Dermis blood vessel endothelial cell (primary cell): ENCODE results near the gene RBM34. TPM values are rescaled to one million over a fixed set of nuclear protein-coding genes. Genes with fewer than 3 reads are reported as not detected.
"Not testable (repeated sequence)": the region's sequence is repeated elsewhere in the genome, so short reads cannot be mapped to it uniquely, and the experiment has no call there.

Source experiments
- DNase-seq: peaks from one replicate; pipeline ENCODE4 v3.0.0; 2010
- total RNA-seq: library from RNA; depleted of rRNA; stranded (reverse); fragments of >200 nt; gene quantifications from 2 replicates; pipeline ENCODE4 v1.2.3, GENCODE V29; 2014

Gene RBM34
- total RNA-seq, 1 donor from 2014 or later, result 55.8 TPM

DNA sequence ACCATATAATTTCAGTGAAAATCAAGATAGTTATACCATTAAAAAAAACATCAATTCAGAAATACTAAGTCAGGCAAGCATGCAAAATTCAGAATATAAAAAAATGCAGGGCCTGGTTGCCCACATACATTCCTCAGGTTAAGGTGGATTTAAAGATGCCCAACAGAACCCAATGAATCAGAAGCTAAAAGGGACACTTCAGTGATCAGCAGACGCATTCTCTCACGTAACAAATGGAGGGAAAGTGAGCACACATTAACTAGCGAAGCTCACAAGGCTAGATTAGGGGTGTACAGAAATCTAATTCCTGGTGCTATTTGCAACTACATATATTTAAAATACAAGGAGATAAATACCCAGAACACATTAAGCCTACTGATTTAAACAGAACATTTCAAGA is 49.9 kb downstream of the RBM34 start:
- no peak for DNase-seq

DNA sequence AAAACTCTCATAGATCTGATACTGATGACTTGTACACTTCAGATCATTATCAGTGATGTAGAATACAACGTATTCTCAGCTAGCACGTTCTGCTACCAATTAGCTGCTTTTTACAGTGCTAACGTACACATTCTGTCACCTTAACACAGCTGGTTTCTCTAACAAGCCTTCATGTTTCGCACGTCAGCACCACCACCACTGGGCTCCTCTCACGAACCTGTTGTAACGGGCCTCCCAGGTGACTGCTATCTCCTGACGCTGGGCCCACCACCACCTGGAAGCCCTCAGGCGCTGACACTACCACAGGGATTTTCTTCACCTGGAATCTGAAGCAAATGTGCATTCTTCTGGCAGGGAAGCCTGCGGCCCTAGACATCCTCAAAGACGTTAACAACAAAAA is 52.2 kb downstream of the RBM34 start:
- no peak for DNase-seq

DNA sequence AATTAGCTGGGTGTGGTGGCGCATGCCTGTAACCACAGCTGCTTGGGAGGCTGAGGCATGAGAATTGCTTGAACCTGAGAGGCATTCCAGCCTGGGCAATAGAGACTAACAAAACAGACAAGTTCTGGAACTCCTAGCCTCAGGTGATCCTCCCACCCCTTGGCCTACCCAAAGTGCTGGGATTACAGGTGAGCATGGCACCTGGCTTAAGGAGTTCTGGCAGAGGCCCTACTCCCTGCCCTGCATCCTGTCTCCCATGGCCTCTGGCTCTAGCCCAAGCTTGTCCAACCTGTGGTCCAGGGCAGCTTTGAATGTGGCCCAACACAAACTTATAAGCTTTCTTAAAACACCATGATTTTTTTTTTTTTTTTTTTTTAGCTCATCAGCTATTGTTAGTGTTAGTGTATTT is 52.9 kb downstream of the RBM34 start:
- no peak for DNase-seq

DNA sequence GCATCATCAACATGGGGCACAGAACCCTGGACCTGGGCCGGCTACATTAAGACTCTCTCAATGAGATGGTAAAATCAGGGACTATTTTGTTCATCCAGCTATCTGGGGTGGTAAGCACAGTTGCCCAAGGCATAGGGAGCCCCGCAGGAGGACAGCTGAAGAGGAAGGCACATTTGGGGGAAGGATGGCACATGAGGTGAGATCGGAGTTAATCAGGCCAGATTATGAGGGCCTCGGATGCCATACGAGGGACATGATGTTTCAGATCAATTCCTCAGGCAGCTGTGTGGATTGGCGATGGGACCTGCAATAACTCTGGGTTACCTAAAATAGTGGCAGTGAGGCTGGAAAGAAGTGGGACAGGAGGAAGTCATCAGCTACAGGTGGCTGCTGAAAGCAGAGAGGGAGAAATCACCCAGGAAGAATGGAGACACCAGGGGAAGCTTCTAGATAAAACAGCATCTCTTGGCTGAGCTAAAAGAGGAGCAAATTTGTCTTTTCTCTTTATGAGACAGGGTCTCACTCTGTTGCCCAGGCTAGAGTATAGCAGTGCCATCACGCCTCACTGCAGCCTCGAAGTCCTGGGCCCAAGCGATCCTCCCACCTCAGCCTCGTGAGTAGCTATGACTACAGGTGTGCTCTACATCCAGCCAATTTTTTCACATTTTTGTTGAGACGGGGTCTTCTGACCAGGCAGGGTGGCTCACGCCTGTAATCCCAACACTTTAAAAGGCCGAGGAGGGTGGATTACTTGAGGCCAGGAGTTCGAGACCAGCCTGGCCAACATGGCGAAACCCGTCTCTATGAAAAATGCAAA is 53.5 kb downstream of the RBM34 start:
- no peak for DNase-seq

DNA sequence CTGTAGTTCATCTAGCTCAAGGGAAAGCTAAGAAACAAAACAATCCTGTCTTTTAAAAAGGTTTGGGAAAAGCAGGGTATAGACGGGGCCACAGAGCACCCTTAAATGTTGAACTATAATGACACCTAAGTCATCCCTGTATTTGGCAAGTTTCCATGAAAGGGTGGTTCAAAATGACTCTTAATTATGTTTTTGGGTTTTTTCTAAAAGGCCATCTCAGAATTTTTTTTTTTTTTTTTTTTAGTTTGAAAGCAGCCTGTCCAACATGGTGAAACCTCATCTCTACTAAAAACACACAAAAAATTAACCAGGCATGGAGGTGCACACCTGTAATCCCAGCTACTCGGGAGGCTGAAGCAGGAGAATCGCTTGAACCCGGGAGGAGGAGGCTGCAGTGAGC is 54.6 kb downstream of the RBM34 start:
- no peak for DNase-seq

DNA sequence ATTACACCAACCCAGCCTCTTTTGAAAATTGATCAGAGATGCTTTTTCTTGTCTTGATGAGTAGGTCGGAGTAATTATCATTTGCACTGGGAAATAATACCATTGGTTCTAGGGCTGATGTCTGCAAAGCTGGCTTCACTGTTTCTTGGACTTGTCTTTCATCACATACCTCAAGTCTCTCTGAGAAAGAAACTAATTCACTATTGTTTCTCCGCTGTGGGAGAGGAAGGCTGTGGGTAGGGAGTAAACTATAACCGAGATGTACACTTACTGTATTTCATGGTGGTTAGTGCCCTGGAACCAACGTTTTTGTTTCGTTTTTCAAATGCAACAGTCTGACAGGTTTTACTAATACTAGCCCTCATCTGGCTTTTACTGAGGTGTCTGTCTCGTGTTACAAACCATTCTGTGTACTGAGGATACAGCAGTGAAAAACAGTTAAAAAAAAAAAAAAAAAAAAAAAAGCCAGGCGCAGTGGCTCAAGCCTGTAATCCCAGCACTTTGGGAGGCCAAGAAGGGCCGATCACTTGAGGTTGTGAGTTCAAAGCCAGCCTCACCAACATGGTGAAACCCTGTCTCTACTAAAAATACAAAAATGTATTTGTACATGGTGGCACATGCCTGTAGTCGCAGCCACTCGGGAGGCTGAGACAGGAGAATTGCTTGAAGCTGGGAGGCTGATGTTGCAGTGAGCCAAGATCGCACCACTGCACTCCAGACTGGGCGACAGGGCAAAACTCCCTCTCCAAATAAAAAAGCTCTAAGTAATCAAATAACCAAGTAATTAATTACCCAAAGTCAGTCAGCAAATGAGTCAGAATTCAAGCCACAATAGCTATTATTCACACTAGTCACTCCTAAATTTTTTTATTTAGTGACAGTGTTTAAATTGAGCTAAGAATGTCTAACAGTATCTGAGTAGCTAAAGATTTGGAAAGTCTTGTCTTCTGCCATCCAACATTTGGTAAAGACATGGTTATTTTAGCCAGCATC is 55.7 kb downstream of the RBM34 start:
- no peak for DNase-seq

DNA sequence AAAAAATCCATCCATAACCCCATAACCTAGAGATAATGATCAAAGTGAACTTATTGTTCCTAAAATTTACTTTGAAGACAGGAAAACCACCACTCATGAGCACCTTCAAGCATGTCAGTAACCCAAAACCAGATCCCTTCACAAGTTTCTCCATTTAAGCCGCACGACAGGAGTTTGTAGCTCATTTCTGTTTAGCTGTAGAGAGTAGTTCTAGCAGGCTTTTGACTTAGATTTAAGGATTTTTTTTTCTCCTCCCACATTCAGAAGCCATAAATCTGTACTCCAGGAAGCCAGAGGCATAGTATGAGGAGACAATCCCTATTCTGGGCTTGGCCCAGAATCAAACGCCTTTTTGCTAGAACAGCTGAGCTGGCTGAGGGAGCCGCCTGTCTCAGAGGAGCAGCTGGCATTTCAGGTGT is 58.0 kb downstream of the RBM34 start:
- DNase-seq, result no peak

DNA sequence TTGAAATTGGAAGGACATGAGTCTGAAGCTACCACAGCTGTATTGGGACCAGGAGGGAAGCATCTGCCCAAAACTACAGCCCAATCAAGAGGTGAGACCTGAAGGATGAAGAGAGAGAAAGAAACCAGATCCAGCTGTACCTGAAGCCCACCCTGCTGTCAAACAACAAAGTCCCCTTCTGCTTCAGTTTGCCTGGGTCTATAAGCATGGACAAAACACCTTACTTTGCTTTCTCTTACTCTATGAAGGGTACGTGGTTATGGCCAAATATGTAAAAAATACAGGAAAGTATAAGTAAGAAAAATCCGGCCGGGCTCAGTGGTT is 58.8 kb downstream of the RBM34 start:
- DNase-seq, result no peak

DNA sequence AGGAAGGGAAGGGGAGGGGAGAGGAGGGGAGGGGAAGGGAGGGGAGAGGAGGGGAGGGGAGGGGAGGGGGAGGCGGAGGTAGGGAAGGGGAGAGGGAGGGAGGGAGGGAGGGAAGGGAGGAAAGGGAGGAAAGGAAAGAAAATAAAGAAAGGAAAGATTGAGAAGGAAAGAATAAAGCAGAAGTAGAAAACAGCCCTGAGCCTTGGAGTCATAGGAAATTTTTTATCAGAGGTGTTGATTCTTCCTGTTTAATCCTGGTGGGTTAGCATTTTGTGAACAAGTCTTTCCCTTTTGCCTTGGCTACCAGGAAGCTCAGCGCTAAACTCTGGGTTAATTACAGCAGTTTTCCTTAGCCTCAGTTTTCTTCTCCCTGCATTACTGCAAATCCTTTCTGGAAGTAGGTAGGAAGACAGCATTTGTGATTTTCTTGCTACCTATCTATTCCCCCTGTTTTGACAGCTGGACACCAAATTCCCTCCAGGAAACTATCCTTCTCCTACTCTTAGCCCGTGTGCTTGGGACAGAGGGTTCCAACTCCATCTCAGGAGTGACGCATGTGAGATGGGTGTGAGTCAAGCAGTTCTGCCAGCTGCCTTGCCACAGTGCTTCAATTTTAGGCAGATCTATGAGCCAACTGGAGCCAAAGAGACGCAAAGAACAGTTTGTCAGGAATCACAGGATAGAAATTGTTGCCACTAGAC is 59.3 kb downstream of the RBM34 start:
- no peak for DNase-seq

DNA sequence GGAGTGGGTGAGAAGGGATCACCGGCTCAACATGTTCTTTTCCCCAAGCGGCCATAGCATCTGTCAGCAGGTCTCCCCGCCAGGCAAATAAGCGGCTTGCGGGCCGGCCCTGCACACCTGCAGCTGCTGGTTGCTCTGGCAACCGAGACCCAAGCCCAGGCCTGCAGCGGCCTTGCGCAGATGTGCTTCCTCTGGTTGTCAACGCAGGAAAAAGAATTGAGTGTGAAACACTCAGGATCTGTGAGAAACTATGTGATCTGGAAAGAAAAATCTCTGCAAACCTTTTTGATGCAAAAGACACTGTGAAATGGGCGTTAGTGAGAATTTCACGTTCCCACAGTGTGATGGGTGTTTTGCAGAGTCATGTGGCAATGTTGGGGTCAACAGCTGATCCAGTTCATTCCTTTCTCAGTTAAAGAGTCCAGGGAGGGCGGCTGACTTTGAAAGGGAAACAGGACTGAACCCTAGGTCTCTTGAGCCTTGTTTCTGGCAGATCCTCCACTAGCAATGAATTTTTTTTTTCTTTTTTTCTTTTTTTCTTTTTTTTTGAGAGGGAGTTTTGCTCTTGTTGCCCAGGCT is 60.8 kb downstream of the RBM34 start:
- no peak for DNase-seq

DNA sequence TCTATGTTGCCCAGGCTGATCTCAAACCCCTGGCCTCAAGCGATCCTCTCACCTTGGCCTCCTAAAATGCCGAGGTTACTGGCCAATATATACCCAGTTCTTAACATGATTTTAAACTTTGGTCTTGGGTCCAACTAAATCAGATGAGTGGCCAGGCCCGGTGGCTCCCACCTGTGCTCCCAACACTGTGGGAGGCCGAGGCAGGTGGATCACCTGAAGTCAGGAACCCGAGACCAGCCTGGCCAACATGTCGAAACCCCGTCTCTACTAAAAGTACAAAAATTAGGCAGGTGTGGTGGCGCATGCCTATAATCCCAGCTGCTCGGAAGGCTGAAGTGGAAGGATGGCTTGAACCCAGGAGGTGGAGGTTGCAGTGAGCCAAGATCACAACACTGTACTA is 62.1 kb downstream of the RBM34 start:
- no peak for DNase-seq

DNA sequence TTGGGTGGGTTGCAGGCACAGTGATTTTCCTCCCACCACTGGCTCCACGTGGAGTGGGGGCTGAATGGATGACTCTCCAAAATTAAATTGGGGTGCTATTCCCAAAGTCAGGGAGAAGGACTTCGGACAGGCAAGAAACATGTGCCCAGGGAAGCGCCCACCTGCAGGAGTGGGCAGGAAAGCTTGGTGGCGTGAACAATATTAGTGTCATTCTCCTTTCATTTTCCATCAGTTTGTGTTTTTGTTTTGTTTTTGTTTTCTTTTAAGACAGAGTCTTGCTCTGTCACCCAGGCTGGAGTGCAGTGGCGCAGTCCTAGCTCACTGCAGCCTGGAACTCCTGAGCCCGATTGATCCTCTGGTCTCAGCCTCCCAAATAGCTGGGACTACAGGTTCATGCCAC is 62.5 kb downstream of the RBM34 start:
- DNase-seq, result no peak

DNA sequence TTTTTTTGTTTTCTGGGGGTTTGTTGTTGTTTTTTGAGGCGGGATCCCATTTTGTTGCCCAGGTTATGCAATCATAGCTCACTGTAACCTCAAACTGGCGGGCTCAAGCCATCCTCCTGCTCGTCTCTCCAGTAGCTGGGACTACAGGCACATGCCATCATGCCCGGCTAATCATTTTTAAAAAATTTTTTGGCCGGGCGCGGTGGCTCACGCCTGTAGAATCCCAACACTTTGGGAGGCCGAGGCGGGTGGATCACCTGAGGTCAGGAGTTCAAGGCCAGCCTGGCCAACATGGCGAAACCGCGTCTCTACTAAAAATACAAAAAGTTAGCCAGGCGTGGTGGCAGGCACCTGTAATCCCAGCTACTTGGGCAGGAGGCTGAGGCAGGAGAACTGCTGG is 63.5 kb downstream of the RBM34 start:
- not testable (repeated sequence) for DNase-seq

DNA sequence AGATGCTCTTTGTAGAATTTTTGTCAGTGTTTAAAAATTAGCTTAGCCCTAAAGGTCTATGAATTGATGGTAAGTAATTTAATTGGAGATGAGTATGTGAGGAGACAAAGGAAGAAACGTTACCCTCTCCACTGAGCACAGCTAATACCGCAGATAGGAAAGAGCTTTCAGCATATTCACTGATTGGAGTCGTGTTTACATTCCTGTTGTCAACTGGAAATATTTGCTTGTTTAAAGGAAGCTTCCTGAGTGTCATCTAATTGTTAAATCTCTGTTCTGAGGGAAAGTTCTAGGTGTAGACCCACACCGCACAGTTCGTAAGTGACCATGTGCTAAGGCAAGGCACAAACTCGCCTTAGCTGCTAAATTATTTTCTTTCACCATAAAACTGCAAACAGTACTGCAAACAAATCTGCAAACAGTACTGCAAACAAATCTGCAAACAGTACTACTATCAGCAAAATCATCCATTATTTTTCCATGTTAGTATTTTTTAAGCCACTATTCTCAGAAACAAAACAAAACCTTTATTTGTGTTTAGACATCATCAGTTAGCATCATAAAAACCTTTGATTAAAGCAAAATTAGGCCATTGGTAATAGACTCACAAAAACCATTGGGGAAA is 65.0 kb downstream of the RBM34 start:
- no peak for DNase-seq

DNA sequence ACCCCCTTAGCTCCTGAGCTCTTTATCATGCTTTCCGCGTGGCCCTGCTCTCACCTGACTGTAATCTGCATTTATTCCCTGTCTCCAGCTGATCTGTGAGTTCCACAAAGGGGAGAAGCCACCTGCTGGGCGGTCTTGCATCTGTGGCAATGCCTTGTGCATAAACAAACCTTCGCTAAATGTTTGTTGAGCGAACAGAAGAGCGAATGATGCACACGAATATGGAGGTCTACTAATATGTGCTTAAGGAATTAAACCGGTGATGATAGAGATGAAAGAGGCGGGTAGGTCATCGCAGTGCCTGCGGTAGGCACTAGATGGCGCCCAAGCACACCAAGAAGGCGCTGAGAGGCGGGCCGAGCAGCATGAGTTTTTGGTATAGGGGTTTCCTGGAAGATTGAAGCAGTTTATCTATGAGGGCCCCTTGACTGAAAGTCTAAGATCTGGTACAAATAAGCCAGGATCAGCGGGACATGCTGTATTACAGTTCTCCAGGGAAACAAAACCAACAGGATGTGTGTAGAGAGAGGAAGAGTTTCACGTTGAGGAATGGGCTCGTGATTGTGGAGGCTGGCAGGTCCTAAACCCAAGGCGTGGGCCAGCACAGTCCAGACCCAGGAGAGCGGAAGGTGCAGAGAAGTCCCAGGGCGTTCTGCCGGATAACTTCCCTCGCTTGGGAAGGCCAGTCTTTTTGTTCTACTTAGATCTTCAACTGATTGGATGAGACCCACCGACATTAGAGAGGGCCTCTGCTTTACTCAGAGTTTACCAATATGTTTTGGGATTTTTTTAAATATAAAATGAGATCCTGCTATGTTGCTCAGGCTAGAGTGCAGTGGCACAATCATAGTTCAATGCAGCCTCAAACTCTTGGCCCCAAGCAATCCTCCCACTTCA is 67.1 kb downstream of the RBM34 start:
- peak; percentile 81 for DNase-seq

DNA sequence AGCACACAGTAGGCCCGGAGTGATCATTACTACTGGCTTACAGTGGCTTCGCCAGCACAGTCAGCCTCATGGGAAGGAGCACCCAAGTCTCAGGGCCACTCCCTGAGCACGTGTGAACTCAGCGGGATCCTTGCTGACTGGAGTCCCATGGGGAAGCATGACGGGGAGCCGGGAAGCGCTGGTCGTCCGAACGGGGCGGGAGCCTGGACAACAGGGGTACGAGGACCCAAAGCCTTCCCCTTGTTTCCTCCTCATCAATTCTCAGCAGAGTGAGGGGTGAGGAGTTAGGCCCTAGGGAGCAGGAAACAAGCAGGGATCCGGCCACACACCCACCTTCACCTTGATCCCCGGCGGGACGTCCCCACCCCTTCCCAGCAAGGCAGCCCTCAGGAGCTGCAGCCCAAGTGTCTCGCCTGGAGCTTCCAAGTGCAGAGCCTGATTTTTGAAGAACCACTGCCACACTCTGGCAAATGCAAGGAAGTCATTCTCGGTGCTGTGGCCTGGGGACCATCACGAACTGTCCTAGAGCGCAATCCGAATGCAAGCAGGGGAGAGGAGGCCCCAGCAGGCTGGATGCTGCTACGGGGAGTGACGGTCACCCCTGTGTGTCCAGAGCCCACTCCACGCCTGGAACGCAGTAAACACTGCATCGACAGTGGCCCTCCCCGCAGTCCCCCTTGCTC is 67.9 kb downstream of the RBM34 start:
- DNase-seq, result peak; percentile 66

DNA sequence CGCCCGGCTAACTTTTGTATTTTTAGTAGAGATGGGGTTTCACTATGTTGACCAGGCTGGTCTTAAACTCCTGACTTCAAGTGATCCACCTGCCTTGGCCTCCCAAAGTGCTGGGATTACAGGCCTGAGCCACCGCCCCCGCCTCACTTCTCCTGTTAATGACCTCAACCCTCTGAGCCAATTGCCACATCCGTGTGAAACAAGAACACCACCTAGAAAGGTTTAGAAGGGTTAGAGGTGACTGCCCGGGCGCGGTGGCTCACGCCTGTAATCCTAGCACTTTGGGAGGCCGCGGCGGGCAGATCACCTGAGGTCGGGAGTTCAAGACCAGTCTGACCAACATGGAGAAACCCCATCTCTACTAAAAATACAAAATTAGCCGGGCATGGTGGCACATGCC is 68.6 kb downstream of the RBM34 start:
- DNase-seq, result not testable (repeated sequence)

DNA sequence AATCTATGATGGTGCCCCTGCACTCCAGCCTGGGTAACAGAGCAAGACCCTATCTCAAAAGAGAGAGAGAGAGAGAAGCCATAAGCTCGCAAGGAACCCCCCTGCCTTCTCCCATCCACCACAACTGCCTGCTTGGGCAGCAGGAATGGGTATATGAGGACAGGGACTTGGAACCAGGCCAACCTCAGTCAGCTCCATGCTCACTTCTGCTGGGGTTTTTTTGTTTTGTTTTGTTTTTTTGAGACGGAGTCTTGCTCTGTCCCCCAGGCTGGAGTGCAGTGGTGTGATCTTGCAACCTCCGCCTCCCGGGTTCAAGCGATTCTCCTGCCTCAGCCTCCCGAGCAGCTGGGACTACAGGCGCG is 69.0 kb downstream of the RBM34 start:
- DNase-seq, result not testable (repeated sequence)

DNA sequence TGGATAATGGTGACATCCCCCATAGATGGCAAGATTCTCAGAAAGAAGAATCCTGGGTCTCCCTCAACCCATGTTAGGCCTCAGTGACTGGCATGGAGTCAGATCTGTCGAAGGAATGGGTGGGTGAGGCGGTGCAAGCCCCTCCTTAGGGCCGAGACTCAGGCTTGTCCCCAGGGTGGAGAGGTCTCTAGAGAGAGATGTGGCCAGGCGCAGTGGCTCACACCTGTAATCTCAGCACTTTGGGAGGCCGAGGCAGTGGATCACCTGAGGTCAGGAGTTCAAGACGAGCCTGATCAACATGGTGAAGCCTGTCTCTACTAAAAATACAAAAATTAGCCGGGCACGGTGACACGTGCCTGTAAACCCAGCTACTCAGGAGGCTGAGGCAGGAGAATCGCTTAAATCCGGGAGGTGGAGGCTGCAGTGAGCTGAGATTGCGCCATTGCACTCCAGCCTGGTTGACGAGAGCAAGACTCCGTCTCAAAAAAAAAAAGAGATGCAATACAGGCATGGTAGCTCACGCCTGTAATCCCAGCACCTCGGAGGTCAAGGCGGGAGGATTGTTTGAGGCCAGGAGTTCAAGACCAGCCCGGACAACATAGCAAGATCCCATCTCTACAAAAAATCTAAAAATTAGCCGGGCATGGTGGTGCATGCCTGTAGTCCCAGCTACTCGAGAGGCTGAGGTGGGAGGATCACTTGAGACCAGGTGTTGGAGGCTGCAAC is 69.6 kb downstream of the RBM34 start:
- DNase-seq, result not testable (repeated sequence)
